HG02943 (cell line): ENCODE measurements around the gene PIGK.
"Not testable (repeated sequence)": the region's sequence is repeated elsewhere in the genome, so short reads cannot be mapped to it uniquely, and the experiment has no call there.

ENCODE experiments used
- ATAC-seq: cut with Tn5 transposase; IDR thresholded peaks from one replicate; pipeline ENCODE4 v1.9.1; 2021; ENCODE audit warnings: mild to moderate bottlenecking, low read depth, moderate library complexity; ENCODE audit not compliant: unreplicated experiment

Gene PIGK

GRCh38 chr1:77197351-77197750, 21.9 kb downstream of the PIGK start:
- no peak for ATAC-seq

DNA sequence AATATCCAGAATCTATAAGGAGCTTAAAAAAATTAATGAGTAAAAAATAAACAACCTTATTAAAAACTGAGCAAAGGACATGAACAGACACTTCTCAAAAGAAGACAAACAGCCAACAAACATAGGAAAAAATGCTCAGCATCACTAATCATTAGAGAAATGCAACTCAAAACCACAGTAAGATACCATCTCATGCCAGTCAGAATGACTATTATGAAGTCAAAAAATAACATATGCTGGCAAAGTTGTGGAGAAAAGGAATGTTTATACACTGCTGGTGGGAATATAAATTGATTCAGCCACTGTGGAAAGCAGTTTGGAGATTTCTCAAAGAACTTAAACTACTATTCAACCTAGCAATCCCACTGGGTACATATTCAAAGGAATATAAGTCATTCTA, 25.3 kb downstream of the PIGK start:
- ATAC-seq, result no peak

GRCh38 chr1:77188770-77189169, 30.5 kb downstream of the PIGK start:
- no peak for ATAC-seq

DNA sequence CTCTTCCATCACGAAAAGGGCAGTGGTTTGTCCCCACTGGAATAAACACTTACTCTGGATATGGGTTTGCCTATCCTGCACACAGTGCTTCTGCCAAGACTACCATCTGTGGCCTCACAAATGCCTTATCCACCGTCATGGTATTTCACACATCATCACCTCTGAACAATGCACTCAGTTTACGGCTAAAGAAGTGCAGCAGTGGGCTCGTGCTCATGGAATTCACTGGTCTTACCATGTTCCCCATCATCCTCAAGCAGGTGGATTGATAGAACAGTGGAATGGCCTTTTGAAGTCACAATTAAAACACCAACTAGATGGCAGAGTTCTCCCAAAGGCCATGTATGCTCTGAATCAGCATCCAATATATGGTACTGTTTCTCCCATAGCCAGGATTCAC, 32.3 kb downstream of the PIGK start:
- ATAC-seq, result not testable (repeated sequence)

DNA sequence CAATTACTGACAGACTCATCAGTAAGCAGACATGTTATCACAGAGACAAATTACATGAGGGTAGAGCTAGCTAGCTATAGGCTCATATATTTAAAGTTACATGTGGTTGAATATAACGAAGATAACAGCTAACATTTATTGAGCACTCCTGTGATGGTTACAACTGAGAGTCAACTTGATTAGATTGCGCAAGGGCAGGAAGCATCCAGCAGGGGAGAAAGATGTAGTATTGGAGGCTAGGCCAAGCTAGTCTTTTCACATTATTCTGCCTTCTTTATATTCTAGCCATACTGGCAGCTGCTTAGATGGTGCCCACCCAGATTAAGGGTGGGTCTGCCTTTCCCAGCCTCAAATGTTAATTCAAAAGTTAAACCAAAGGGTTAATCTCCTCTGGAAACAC, 37.1 kb downstream of the PIGK start:
- ATAC-seq, result no peak

GRCh38 chr1:77179632-77180031, 39.6 kb downstream of the PIGK start:
- ATAC-seq, result no peak

- no peak for ATAC-seq
Measured at GRCh38 chr1:77175230-77175844, 43.9 kb downstream of the PIGK start.

DNA sequence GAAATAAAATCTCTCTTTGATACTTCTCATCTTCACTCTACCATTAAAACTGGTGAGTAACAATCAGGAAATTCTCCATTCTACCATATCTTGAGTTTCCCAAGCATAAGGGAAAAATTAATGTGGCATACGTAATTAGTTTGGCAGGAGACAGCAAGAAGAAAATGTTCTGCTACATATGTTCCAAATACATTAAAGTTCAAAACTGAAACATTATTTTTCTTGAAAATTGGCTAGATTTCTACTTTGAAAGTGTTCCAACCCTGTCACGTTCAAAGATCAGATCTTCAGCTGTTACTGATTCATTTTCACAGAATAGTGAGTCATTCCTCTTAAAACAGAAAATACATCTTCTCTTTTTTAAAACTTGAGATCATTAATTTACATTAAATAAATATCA, 48.5 kb downstream of the PIGK start:
- no peak for ATAC-seq

DNA sequence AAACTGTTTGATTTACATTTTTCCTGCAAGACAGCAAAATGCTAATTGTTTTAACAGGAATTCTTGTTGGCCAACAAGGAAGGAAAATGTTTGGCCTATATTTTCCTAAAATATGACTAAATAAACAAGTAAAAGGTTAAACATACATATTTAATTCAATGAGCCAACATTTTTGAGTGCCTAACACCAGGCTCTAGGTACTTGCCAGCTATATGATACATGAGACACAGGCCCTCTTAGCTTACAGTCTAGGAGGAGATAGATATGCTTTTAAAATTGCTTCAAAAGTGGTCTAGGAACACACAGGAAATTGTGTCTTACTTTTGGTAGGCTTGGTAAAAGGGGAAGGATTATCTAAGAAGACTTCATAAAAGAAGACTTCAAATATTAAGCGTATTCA, 50.9 kb downstream of the PIGK start:
- ATAC-seq, result no peak

- ATAC-seq, result no peak
Measured at GRCh38 chr1:77164434-77164944, 54.7 kb downstream of the PIGK start.

- not testable (repeated sequence) for ATAC-seq
Measured at GRCh38 chr1:77159706-77160105, 59.5 kb downstream of the PIGK start.

DNA sequence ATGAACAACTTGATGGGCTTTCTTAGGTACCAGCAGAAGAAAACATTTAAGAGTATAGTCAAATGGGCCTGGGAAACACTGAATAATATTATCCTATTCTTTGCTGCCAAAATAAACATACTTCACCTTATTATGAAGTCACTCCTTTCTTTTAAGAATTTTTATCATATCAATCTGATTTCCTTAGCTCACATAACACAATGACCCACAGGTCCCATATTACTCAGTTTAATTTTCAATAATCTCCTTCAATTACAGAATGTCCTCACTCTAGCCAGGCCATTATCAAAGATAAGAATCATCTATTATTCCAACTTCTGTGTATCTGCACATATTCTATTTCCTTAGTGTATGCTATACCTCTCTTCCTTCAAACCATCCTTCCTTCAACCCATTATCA, 63.0 kb downstream of the PIGK start:
- ATAC-seq, result no peak

GRCh38 chr1:77146270-77146669, 73.0 kb downstream of the PIGK start:
- no peak for ATAC-seq

- ATAC-seq, result no peak
Measured at GRCh38 chr1:77143529-77144121, 75.6 kb downstream of the PIGK start.

- ATAC-seq, result no peak
Measured at GRCh38 chr1:77139389-77139788, 79.8 kb downstream of the PIGK start.

DNA sequence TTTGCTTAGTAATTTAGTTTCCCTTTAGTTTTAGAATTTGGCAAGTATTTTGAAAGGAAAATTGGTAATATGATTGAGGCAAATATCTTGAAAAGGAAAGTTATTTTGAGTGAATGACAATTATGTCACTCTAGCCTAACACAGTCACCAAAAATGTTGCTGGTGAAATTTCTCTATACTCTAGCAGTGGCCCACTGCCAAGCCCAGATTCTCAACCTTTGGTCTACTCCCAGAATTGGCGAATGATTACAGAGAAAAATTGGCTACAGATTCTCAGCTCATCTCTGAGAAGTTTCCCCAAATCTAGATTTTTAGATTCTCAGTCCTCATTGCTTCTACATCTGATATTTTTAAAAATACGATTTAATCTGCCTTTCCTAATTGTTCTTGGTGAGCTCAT, 84.9 kb downstream of the PIGK start:
- no peak for ATAC-seq

- ATAC-seq, result no peak
Measured at GRCh38 chr1:77133731-77134358, 85.4 kb downstream of the PIGK start.

GRCh38 chr1:77126307-77126706, 92.9 kb downstream of the PIGK start:
- ATAC-seq, result no peak

GRCh38 chr1:77121503-77121902, 97.7 kb downstream of the PIGK start:
- ATAC-seq, result no peak

DNA sequence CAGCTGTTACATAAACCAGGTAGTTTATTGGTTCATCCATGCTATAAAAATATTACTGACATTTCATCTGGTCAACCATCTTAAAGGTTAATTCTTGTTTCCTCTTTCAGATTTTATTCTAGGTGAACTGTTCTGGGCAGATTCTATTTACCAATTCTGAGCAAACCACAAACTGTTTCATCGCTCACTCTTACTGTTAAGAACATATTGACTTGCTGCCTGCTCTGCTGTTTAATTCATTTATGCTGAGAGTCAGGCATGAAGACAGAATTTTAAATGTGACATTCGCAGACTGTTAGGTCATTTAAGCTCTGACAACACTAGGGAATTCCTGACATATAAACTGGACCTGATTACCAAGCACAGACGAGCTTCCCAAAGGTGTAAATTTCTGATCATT, 98.3 kb downstream of the PIGK start:
- no peak for ATAC-seq

GRCh38 chr1:77118712-77119111, 100.5 kb downstream of the PIGK start:
- no peak for ATAC-seq

DNA sequence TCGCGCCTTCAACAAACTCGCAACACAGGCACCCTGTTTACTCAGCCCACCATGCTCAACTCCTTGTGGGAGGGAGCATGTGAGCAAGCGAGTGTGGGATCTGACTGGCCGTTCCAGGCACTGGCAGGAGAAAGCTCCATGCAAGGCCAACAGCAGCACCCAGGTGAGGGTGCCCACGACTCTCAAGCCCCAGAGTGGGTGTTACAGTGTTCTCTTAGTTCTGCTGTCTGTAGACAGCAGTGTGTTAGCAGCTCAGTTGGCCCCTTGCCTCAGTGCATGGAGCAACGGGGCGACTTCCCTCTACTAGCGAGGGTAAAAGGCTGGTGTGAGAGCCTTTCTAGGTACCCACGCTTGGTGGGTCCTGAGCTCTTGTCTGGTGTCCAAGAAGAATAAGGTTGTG, 114.6 kb downstream of the PIGK start:
- no peak for ATAC-seq
